GM23248 (cell line): ENCODE data around the gene MYO5C.

ENCODE experiments used
- EZH2 ChIP-seq: fragments of 200-600 bp; sonication (generic); IDR thresholded peaks from 2 replicates; pipeline ENCODE4 v1.6.1; 2018; ENCODE audit warnings: antibody characterized with exemption, mild to moderate bottlenecking; ENCODE audit not compliant: insufficient read depth, poor library complexity, severe bottlenecking
- EZH2phosphoT487 ChIP-seq: fragments of 200-600 bp; sonication (generic); IDR thresholded peaks from 2 replicates; pipeline ENCODE4 v1.6.1; 2018; ENCODE audit warnings: antibody characterized with exemption, moderate library complexity, mild to moderate bottlenecking, low read depth; ENCODE audit not compliant: insufficient read depth

- TF ChIP-seq EZH2phosphoT487 = no peak
- no peak for TF ChIP-seq EZH2
Observed at GRCh38 chr15:52337198-52337853, 41.7 kb upstream of the MYO5C start.
